Transverse colon (tissue), 4 donors: ENCODE measurements around the gene ZNF239. TPM values are rescaled to one million over a fixed set of nuclear protein-coding genes. Genes with fewer than 3 reads are reported as not detected.
A peak's percentile ranks its signal among the peaks of the same experiment; 100 is the strongest.

Source experiments
- DNase-seq: peaks from one replicate; pipeline ENCODE4 v3.0.0-alpha.2; 2019
- H3K27ac ChIP-seq, 4 donors: fragments of 200-600 bp; sonication (generic); 2 replicates each; pipeline ENCODE4 v1.5.1; 2016 to 2018; ENCODE audit warnings: inconsistent platforms in 4 of 4
- H3K27me3 ChIP-seq: fragments of 200-600 bp; sonication (generic); 2 replicates; pipeline ENCODE4 v1.5.1; 2017; ENCODE audit warnings: inconsistent platforms
- H3K36me3 ChIP-seq, 4 donors: fragments of 200-600 bp; sonication (generic); 2 replicates each; pipeline ENCODE4 v1.5.1; 2017 to 2019; ENCODE audit warnings: inconsistent platforms in 4 of 4
- H3K4me1 ChIP-seq, 4 donors: fragments of 200-600 bp; sonication (generic); 2 replicates each; pipeline ENCODE4 v1.5.1; 2017 to 2020; ENCODE audit warnings: inconsistent platforms in 4 of 4
- H3K4me3 ChIP-seq, 4 donors: fragments of 200-600 bp; sonication (generic); 1 replicate in 1 of 4; 2 replicates in 3 of 4; pipeline versions ENCODE4 v1.5.1 to v1.6.1; 2017 to 2019; ENCODE audit warnings: inconsistent platforms in 4 of 4
- H3K9me3 ChIP-seq, 2 donors: fragments of 200-600 bp; sonication (generic); 2 replicates each; pipeline ENCODE4 v1.5.1; 2017 to 2019; ENCODE audit warnings: inconsistent platforms in 2 of 2
- EP300 ChIP-seq: sonication (generic); formaldehyde crosslinking; IDR thresholded peaks from one replicate; pipeline ENCODE4 v1.6.1; 2017; ENCODE audit warnings: antibody characterized with exemption, low read depth
- POLR2A ChIP-seq: fragments of 450-650 bp; IDR thresholded peaks from one replicate; pipeline ENCODE4 v1.6.1; 2016; ENCODE audit warnings: antibody characterized with exemption, mild to moderate bottlenecking, moderate library complexity
- POLR2AphosphoS5 ChIP-seq, 3 donors: sonication (generic); formaldehyde crosslinking; IDR thresholded peaks; one replicate each; pipeline ENCODE4 v1.6.1; 2016; ENCODE audit warnings: antibody characterized with exemption in 3 of 3
- WGBS, 2 donors: methylation state at CpG; one replicate each; pipeline ENCODE4 v1.1.5; 2018; ENCODE audit warnings: low coverage in 1 of 2; 5-methylcytosine and 5-hydroxymethylcytosine counted together
- in situ Hi-C, 4 donors: fragments of 200-750 bp; cut with MboI; loops; one replicate each; pipeline versions ENCODE4 v1.15.0 to v1.15.1; 2017; ENCODE audit warnings: low sequenced_read_pairs in 3 of 4, low pct_ligation_motif_present in 1 of 4, low pct_unique_long_range_greater_than_20kb in 1 of 4
- intact Hi-C: fragments of 100-400 bp; cut with DNase I; formaldehyde crosslinking; loops from one replicate; pipeline ENCODE4 v1.15.1; 2023; ENCODE audit warnings: low total_unique reads
- total RNA-seq, 4 donors: library from RNA; depleted of rRNA; stranded (reverse); fragments of >200 nt; gene quantifications; one replicate each; pipeline ENCODE4 v1.1.0, GENCODE V29; 2016
- TF ChIP-seq, protein P1 (sequence below), 5 experiments: fragments of 200-600 bp in 3 of 5; fragments of 450-650 bp in 2 of 5; sonication (generic) in 3 of 5; IDR thresholded peaks; 1 replicate in 2 of 5; 2 replicates in 3 of 5; pipeline ENCODE4 v1.5.1; 2016 to 2017; ENCODE audit warnings: antibody characterized with exemption in 5 of 5, inconsistent platforms in 3 of 5, mild to moderate bottlenecking in 2 of 5, moderate library complexity in 1 of 5

Gene ZNF239
- total RNA-seq, 4 donors from 2014 or later, result 1.4 to 8.2 (median 3.6) TPM

DNA sequence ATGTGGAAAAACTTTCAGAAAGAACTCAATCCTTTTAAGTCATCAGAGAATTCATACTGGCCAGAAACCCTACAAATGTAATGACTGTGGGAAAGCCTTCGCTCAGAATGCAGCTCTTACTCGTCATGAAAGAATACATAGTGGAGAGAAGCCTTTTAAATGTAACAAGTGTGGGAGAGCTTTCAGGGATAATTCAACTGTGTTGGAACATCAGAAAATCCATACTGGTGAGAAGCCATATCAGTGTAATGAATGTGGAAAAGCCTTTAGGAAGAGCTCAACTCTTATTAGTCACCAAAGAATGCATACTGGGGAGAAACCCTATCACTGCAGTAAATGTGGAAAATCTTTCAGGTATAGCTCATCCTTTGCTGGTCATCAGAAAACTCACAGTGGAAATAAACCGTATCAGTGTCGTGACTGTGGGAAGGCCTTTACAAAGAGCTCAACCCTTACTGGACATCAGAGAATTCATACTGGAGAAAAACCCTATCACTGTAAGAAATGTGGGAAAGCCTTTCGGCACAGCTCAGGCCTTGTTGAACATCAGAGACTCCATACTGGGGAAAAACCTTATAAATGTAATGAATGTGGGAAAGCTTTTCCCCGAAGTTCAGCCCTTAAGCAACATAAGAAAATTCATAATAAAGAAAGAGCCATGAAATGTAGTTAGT lies 42.4 kb upstream of the ZNF239 start:
- in situ Hi-C loops, result no loop called here

DNA sequence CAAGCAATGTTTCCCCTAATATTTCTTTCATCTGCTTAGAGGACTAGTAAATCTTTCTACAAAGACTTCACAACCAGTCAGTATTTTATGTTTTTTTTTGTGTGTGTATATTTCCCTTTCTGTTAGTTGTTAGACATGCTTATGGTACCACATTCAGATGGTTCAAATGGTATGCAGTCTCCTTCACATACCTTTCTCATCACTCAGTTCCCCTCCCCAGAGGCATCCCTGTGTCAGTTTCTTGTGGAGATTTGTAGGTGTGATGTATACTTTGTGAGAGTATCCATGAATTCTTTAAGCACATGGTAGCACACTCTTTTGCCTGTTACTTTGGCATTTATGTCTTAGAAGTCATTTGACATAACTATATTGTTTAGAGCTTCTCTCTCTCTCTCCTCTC lies 36.2 kb upstream of the ZNF239 start:
- H3K27ac ChIP-seq, result no peak overlapping the region
- intact Hi-C loops (no loop called here), in situ Hi-C loops (no loop called here)
- no peak overlapping the region for H3K4me3 ChIP-seq
- peaks cover 0 to 10% (median 3%) of the 10 kb centered on the region in 4 donors for H3K4me1 ChIP-seq
- H3K36me3 ChIP-seq, result peaks cover 0 to 27% (median 12%) of the 10 kb centered on the region in 4 donors
- peaks cover 9 to 15% of the 10 kb centered on the region in 2 donors for H3K9me3 ChIP-seq
- DNase-seq, result no peak
- TF ChIP-seq POLR2A (no peak), POLR2AphosphoS5 (IDR thresholded peaks at IDR 0.05) (no peak)
- H3K27me3 ChIP-seq, result no peaks in the 10 kb centered on the region

More for the DNA sequence above, 42.4 kb upstream of the ZNF239 start:
- Histone ChIP-seq H3K4me1 (peaks cover 0 to 1% (median 0%) of the 10 kb centered on the region in 4 donors), H3K27me3 (no peaks in the 10 kb centered on the region), H3K36me3 (peaks cover 0 to 38% (median 17%) of the 10 kb centered on the region in 4 donors), H3K27ac (no peak overlapping the region), H3K9me3 (peaks cover 31 to 40% of the 10 kb centered on the region in 2 donors), H3K4me3 (no peak overlapping the region)
- intact Hi-C loops, result no loop called here
- TF ChIP-seq, protein P1, sequence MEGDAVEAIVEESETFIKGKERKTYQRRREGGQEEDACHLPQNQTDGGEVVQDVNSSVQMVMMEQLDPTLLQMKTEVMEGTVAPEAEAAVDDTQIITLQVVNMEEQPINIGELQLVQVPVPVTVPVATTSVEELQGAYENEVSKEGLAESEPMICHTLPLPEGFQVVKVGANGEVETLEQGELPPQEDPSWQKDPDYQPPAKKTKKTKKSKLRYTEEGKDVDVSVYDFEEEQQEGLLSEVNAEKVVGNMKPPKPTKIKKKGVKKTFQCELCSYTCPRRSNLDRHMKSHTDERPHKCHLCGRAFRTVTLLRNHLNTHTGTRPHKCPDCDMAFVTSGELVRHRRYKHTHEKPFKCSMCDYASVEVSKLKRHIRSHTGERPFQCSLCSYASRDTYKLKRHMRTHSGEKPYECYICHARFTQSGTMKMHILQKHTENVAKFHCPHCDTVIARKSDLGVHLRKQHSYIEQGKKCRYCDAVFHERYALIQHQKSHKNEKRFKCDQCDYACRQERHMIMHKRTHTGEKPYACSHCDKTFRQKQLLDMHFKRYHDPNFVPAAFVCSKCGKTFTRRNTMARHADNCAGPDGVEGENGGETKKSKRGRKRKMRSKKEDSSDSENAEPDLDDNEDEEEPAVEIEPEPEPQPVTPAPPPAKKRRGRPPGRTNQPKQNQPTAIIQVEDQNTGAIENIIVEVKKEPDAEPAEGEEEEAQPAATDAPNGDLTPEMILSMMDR (IDR thresholded peaks at IDR 0.05), result no peak
- TF ChIP-seq POLR2A (no peak), POLR2AphosphoS5 (IDR thresholded peaks at IDR 0.05) (no peak), EP300 (no peak)
- no peak for DNase-seq
- 88 to 97% methylated on average over 4 to 6 of the region's 6 CpGs for WGBS, 2 donors

DNA sequence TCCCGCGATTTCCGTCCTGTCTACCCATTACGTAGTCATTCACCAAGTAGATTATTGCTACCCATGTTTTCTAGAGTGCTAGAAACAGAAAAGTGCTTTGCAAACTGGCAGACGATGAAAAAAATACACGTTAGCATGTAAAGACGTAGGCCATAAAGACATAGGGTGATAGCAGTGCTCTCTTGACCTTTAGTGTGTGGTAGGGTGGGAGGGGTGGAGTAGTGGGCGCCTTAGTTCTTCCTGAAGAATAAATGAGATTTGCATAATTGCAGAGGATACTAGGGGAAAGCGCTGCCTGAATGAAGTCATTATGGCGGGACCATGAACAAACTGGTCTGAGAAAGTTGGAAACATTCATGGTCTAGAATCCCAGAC lies 32.8 kb upstream of the ZNF239 start:
- 35 to 61% methylated on average over 10 of the region's 10 CpGs for WGBS, 2 donors
- DNase-seq, result no peak
- no peaks in the 10 kb centered on the region for H3K27me3 ChIP-seq
- no peak overlapping the region for H3K27ac ChIP-seq
- TF ChIP-seq, protein P1 (IDR thresholded peaks at IDR 0.05), result no peak
- TF ChIP-seq POLR2AphosphoS5 (IDR thresholded peaks at IDR 0.05), result no peak
- TF ChIP-seq POLR2A, result no peak
- no peak for TF ChIP-seq EP300
- H3K4me1 ChIP-seq, result peaks cover 0 to 10% (median 3%) of the 10 kb centered on the region in 4 donors
- peaks cover 0 to 7% (median 2%) of the 10 kb centered on the region in 4 donors for H3K36me3 ChIP-seq
- H3K9me3 ChIP-seq, result peaks cover 0 to 4% of the 10 kb centered on the region in 2 donors
- H3K4me3 ChIP-seq, result peak overlapping the region in 3 of 4 donors; percentile 86 to 92 (median 87)
- intact Hi-C loops, result no loop called here
- in situ Hi-C loops, result no loop called here

DNA sequence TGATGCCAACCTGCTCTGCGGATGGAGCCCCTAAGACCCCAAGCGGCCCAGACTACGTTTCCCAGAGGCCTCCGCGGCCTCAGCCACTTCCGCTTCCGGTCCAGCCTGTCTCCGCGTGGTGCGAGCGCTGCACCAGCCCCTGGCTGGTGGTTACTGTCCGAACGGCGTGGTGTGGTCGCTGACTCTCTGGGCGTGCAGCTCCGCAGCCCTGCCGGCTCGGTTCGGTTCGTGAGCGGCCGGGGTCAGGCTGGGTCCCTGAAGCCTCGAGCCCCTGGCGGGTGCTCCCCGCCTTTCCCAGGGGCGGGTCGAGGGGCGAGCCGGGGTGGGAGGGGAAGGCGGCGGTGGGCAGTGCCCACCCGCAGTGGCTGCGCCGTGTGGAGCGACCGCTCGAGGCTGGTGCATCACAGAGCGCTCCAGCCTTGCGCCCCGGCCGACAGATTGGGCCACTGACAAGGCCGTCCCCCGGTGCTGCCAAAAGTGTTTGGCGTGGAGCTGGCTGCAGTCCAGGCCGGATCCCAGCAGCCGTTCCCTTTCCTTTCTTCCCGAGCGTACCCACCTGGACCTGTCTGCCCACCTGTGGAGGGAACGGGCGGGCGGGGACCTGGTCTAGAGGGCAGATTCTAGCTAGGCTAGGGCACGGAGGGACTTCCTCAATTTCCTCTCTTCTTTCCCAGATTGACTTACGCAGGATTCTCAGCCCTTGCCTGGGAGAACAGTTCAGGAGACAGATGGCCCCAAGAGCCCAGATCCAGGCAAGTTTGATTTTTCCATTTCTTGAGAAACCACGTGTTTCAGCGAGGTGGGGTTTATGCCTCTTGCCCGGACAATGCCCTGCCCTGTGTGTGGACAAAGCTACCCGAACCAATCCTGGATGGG lies 32.1 kb upstream of the ZNF239 start, which contains the start of gene ZNF485:
ZNF485 (plus strand) TSS at position 116 of the 876 bp plus-strand sequence; CDS start at position 729, 613 bp downstream.
- peak; percentile 69 for DNase-seq

More for the DNA sequence above, 32.1 kb upstream of the ZNF239 start, which contains the start of gene ZNF485:
- Histone ChIP-seq H3K27ac (peak within 1 kb of the TSS; percentile 68 to 80 (median 76)), H3K36me3 (peaks cover 0 to 5% (median 1%) of the 10 kb centered on the region in 4 donors), H3K9me3 (no peaks in the 10 kb centered on the region), H3K4me3 (peak within 1 kb of the TSS; percentile 59 to 92 (median 86)), H3K27me3 (no peaks in the 10 kb centered on the region), H3K4me1 (peaks cover 0 to 10% (median 3%) of the 10 kb centered on the region in 4 donors)
- WGBS, 2 donors, result 2 to 4% methylated on average over 4 to 46 of the region's 58 CpGs
- intact Hi-C loops, result no loop called here
- in situ Hi-C loops, result no loop called here
- peak in 2 of 3 donors; percentile 67 to 79 for TF ChIP-seq POLR2AphosphoS5 (IDR thresholded peaks at IDR 0.05)
- peak; percentile 31 for TF ChIP-seq POLR2A
- TF ChIP-seq, protein P1 (IDR thresholded peaks at IDR 0.05), result no peak
- no peak for TF ChIP-seq EP300
